Inflammatory macrophage (primary cell): Measurements from ENCODE around the gene TMEM169.
"Not testable (repeated sequence)": the region's sequence is repeated elsewhere in the genome, so short reads cannot be mapped to it uniquely, and the experiment has no call there.

Experiments
- DNase-seq, 2 donors: peaks; one replicate each; pipeline ENCODE4 v3.0.0-alpha.2; 2020 to 2022

TMEM169 gene

DNA sequence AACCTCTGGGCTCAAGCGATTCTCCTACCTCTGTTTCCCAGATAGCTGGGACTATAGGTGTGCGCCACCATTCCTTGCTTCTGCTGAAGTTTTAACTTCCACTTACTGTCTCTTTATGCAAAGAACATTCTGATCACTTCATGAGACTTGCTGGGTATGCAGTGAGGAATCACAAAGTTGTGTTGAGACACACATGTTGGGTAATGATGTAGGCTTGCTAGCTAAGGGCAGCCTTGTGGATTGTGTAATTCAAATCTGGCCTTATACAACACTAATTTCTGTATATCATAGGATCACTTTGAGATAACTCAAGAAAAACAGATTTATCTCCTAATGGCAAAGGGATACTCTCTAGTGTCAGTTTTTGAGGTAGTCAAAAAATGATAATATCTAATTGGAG, 51.7 kb downstream of the TMEM169 start:
- DNase-seq, result peak; percentile 53 to 64

DNA sequence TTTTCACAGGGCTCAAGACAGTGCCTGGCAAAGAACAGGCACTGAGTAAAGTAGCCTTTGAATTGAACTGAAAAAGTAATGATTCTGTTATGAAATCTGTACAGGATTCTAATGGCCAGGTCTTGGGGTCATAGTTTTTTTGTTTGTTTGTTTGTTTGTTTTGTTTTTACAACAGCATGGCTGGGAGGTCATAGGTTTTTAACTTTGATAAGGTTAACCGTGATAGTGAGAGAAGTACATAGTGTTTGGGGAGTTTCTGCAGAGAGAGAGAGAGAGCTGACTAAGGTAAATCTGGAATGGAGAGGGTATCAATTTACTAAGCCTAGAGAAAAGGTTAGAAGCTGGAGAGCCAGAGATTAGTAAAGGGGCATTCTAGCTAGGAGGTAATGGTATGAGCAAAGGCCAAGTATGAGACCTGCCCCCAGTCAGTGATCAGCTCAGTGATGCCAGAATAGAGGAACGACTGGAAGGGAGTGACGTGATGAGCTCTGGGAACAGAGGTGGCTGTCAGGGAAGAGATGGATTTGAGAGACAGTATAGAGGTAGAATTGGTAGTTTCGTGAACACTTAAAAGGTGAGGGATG, 53.3 kb downstream of the TMEM169 start:
- no peak for DNase-seq

DNA sequence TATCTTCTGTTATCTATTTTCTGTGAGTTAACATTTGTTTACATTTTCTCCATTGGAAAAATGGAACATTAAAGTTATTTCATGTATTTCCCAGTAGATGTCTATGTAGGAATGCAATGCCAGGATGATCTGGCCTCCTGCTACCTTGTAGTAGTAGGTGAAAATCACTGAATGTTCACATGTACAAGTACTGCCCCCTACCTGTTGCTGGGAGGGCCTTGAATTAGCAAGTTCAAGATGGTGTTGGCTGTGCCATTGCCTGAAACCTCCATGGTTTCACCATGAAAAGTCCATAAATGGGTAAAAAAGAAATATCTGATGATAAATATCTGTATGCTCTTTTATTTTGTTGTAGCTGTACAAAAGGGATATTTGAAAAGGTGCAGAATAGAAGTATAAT, 58.2 kb downstream of the TMEM169 start:
- no peak for DNase-seq

DNA sequence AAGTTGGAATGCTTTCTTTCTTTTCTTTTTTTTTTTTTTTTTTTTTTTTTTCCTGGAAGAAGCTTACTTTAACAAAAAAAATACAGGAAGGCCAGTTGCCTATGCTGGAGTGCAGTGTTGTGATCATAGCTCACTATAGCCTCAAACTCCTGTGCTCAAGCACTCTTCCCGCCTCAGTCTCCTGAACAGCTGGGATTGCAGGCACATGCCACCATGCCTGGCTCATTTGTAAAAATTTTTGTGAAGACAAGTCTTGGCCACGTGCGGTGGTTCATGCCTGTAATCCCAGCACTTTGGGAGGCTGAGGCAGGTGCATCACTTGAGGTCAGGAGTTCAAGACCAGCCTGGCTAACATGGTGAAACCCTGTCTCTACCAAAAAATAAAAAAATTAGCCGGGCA, 59.8 kb downstream of the TMEM169 start:
- not testable (repeated sequence) for DNase-seq

DNA sequence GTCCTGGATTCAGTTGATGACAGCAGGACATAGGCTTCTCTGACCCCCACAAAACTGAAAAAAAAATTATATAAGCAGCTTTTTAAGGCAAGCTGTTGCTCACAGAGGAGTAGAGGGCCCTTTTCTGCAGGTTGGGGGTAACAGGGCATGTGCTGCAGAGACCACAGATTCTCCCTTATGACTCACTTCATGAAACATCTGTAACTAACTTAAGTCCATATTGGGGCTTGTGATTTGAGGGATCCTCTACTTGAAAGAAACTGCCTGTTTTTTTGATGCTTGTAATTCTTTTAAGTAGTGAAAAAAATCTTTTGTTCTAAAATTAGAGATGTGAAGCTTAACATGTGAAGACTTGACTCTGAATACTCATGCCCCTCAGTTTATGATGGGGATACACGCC, 60.8 kb downstream of the TMEM169 start:
- DNase-seq, result no peak

DNA sequence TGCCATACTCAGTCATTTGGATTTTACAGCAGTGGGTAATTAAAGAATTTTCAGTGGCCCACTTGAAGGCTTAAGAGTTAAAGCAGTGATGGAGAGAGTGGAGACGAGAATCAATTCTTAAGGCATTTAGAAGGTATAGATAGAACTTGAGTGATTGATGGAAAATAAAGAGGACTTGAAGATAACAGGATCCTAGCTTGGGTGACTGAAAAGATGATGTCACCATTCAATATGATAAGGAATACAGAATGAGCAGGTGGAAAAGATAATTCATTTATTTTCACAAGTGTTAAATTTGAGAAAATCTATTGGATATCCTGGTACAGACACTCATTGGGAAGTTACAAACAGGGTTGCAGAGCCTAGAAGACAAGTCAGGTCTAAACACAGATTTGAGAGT, 62.7 kb downstream of the TMEM169 start:
- no peak for DNase-seq

DNA sequence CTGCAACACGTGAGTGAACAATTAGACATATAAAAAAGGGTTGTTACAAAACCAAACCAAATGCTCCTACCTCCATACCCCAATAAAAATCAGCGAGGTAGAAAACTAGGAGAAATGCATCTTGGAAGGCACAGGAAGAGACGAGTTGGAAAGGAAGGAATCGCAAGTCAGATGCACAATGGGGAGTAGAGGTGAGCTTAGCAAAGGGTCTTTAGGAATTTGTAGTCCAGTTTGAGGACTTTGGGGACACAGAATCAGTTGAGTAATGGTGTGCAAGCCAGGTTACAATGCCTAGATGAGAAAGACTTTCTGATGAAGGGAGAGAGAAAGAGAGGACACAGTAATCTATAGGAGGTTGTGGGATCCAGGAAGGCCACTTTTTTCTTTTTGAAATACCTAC, 63.1 kb downstream of the TMEM169 start:
- no peak for DNase-seq

DNA sequence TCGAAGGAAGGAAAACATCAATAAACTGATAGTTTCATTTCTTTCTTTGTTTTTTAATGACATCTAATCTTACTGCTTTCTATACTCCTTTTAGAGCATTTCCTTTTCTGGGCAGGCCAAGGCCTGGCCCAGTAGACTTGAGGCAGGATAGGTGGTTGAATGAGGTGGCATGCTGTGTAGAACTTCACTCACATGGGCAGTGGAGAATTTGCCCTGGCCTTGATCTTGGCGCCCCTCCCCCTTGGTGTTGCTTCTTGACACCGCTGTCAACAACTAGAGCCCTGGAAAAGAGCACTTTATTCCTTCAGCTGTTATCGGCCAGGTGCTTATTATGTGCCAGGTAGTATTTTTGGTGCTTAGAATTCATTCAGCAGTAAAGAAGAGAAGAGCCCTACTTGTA, 64.9 kb downstream of the TMEM169 start:
- DNase-seq, result no peak

DNA sequence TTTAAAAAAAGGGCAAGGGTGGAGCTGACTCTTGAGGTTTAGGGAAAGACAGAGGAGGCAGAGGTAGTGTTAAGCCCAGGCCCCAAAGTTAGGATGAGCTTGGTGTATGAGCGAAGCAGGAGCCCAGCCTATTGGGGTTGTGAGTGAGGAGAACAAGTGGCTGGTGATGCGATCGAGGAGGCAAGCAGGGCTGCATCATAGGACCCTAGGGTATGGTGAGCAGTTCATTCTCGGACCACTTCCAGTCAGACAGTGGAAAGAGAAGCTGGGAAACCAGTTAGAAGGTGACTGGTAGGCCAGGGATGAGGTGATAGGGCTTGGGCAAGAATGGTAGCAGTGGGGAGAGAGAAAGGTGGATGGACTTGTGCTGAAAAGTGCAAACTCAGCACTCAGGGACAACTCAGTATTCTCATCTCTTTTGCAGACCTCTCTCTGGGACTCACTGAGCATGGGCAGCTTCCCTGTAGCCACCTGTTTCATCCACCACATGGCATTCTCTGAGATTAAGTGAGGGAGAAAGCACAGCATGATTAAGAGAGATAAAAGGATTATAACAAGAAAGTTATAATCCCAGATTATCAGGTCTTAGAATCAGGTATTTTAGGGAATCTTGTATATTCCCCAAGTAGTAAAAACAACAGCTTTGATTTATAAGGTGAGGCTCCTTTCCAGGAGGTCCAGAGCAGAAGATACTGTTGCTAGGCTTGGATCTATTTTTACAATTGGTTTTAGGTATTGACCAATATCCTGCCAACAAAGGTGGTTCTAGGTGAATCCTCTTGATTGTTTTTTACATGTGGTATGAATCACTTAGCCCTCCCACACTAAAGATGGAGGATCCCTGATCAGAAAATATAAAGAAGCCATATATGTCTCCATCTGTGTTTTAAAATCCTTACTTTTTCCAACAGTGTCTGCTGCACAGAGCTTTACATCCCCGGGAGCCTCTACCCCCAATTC, 65.7 kb downstream of the TMEM169 start:
- no peak for DNase-seq

DNA sequence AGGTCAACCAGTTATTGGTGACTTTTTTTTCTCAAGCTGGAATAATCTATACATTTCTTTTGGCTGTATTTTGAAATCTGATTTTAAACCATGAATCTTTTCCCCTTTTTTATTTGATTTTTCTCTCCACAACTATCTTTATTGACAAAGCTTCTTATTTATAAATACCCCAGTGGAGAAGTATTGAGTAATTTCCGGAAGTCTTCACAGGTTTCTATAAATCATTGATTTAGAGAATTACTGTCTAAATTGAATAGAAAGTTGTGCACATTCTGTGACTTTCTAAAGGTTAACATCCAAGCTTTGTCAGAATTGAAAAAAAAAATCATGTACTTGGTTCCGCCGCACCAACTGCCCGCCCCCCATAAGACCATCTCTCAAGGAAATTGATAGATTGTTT, 67.3 kb downstream of the TMEM169 start:
- no peak for DNase-seq

DNA sequence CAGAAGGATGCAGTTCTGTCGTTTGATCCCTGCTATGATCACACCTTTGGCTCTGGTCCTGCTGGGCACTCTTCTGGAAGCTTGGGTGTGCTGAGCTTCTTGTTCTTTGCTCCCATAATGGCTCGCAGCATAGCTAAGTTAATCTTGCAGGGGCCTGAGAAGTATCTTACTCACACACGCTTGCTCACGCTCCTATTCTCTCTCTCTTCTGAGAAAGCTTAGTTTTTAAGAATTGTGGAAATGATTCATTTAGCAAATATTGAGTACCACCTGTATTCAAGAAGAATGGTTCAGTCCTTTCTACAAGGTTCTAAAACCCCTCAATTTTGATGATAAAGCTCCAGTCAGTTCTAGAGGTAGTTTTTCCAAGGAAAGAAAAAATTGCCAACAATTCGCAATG, 68.0 kb downstream of the TMEM169 start:
- DNase-seq, result no peak

DNA sequence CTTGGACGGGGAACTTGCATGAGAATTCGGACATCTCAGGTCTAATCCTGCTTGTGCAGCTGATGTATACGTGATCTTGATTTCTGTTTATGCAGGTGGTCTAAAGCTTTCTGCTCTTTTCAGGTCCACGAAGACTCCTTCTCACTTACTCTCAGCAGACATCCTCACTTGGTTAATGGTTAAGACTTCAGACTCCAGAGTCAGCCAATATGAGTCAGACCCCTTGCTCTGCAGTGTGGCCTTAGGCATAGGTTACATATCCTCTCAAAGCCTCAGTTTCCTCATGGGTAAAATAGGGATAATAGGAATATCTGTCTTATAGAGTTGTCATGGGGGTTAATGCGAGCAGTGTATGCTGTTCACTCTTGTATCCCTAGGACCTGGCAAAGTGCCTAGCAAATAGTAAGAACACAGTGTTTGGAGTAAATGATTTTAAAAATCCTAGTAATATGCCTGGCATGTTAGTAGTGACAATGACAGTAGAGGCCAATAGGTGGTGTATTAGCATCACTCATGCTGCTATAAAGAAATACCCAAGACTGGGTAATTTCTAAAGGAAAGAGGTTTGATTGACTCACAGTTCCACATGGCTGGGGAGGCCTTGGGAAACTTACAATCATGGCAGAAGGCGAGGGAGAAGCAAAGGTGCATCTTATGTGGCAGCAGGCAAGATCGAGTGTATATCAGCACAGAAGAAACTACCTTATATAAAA, 69.8 kb downstream of the TMEM169 start:
- DNase-seq, result no peak
